Thoracic aorta (tissue), 2 donors: ENCODE results near the gene LDLRAD4. TPM values are rescaled to one million over a fixed set of nuclear protein-coding genes. Genes with fewer than 3 reads are reported as not detected.

Source experiments
- ATAC-seq: fragments of 150-250 bp; one replicate; pipeline ENCODE4 v1.8.0; 2017; ENCODE audit warnings: low read depth; ENCODE audit not compliant: insufficient number of reproducible peaks, low FRiP score
- DNase-seq: peaks from one replicate; pipeline ENCODE4 v3.0.0-alpha.2; 2020; ENCODE audit warnings: low spot score
- H3K27ac ChIP-seq, 2 donors: fragments of 200-600 bp; sonication (generic); 1 replicate in 1 of 2; 2 replicates in 1 of 2; pipeline ENCODE4 v1.5.1; 2016; ENCODE audit warnings: mild to moderate bottlenecking in 2 of 2, moderate library complexity in 2 of 2
- H3K27me3 ChIP-seq: fragments of 200-600 bp; sonication (generic); replicated peaks from 2 replicates; pipeline ENCODE4 v1.6.0; 2016; ENCODE audit warnings: mild to moderate bottlenecking; ENCODE audit not compliant: insufficient read depth
- H3K36me3 ChIP-seq: fragments of 200-600 bp; sonication (generic); one replicate; pipeline ENCODE4 v1.5.1; 2016
- H3K4me1 ChIP-seq, 2 donors: fragments of 200-600 bp; sonication (generic); 1 replicate in 1 of 2; 2 replicates in 1 of 2; pipeline versions ENCODE4 v1.5.1 to v1.6.0; 2016; ENCODE audit warnings: low read depth in 2 of 2, mild to moderate bottlenecking in 1 of 2; ENCODE audit not compliant: control insufficient read depth in 1 of 2
- H3K4me3 ChIP-seq: fragments of 200-600 bp; sonication (generic); 2 replicates; pipeline ENCODE4 v1.5.1; 2016; ENCODE audit warnings: mild to moderate bottlenecking
- H3K9me3 ChIP-seq: fragments of 200-600 bp; sonication (generic); 2 replicates; pipeline ENCODE4 v1.5.1; 2016
- total RNA-seq, 2 donors: library from RNA; depleted of rRNA; stranded (reverse); fragments of >200 nt; gene quantifications; one replicate each; pipeline versions ENCODE4 v1.1.0 to v1.2.3, GENCODE V29; 2016
- TF ChIP-seq, protein P1 (sequence below): fragments of 200-600 bp; sonication (generic); IDR thresholded peaks from one replicate; pipeline ENCODE4 v1.5.1; 2019; ENCODE audit warnings: antibody characterized with exemption

LDLRAD4 gene
- total RNA-seq, 2 donors from 2014 or later = 98.4 to 135 TPM

DNA sequence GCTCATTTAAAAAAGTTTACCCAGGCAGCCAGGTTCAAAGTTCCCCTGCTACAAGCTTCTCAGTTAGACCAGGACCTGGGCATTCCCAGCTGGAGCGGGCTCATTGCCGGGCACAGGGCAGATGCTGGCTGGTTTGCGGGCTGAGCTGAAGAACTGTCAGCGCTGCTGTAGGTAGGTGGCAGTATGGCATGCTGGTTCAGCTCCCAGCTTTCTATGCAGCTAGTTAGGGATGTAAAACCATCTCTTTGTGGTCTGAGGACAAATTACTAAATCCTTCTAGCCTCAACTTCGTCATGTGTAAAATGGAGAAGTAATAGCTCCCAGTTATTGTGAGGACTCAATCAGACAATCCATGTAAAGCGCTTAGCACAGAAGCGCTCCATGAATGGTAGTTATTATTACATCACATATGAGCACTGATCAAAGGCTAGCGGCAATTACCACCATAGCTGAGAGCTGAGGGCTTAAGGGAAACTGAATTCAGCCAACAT is 2.4 kb upstream of the LDLRAD4 start:
- Histone ChIP-seq H3K9me3 (no peaks in the 10 kb centered on the region), H3K27me3 (no peaks in the 10 kb centered on the region), H3K4me1 (peaks cover 19 to 35% of the 10 kb centered on the region in 2 donors), H3K36me3 (no peaks in the 10 kb centered on the region), H3K4me3 (peak overlapping the region; percentile 92), H3K27ac (peak overlapping the region; percentile 46 to 94)
- ATAC-seq = peak; percentile 21
- TF ChIP-seq, protein P1, sequence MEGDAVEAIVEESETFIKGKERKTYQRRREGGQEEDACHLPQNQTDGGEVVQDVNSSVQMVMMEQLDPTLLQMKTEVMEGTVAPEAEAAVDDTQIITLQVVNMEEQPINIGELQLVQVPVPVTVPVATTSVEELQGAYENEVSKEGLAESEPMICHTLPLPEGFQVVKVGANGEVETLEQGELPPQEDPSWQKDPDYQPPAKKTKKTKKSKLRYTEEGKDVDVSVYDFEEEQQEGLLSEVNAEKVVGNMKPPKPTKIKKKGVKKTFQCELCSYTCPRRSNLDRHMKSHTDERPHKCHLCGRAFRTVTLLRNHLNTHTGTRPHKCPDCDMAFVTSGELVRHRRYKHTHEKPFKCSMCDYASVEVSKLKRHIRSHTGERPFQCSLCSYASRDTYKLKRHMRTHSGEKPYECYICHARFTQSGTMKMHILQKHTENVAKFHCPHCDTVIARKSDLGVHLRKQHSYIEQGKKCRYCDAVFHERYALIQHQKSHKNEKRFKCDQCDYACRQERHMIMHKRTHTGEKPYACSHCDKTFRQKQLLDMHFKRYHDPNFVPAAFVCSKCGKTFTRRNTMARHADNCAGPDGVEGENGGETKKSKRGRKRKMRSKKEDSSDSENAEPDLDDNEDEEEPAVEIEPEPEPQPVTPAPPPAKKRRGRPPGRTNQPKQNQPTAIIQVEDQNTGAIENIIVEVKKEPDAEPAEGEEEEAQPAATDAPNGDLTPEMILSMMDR = peak; percentile 75
- no peak for DNase-seq

DNA sequence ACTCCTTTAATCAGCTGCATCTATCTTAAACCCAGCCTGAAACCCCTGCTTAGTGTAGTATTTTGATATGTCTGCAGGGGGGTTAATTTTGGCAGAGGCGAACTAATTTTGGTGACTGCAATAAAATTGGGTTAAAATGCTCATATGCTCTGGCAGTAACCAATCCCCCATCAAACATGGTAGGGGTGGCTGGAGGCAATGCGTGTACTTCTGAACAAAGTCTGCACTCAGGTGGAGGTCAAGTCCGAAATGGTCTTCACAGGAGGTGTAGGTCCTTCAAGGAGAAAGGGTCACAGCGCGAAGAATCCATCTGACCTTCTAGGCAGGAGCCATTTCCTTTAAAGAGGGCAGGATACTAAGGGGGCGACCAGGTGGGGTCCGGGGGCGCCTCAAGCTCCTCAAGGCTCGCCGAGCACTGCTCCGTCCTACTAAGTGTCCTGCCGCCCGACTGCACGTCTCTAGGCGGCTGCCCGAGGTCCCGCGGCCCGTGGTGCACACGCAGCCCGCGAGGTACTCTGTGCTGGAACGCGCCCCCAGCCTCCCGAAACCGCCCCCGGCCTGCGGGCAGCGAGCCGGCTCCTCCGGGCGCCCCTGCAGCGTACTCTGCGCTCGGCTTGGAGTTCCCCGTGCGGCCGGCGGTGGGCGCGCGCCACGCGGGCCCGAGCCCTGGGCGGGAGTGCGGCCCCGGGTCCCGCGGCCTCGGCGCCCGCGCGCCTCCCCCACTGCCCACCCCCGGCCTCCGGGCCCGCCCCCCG is 1.7 kb upstream of the LDLRAD4 start:
- H3K4me1 ChIP-seq = peaks cover 24 to 43% of the 10 kb centered on the region in 2 donors
- no peaks in the 10 kb centered on the region for H3K36me3 ChIP-seq
- H3K27ac ChIP-seq = peak overlapping the region; percentile 83 to 94
- peak overlapping the region; percentile 92 for H3K4me3 ChIP-seq
- DNase-seq = no peak
- TF ChIP-seq, protein P1 = peak; percentile 38
- no peaks in the 10 kb centered on the region for H3K9me3 ChIP-seq
- H3K27me3 ChIP-seq = no peaks in the 10 kb centered on the region
- ATAC-seq = peak; percentile 39

DNA sequence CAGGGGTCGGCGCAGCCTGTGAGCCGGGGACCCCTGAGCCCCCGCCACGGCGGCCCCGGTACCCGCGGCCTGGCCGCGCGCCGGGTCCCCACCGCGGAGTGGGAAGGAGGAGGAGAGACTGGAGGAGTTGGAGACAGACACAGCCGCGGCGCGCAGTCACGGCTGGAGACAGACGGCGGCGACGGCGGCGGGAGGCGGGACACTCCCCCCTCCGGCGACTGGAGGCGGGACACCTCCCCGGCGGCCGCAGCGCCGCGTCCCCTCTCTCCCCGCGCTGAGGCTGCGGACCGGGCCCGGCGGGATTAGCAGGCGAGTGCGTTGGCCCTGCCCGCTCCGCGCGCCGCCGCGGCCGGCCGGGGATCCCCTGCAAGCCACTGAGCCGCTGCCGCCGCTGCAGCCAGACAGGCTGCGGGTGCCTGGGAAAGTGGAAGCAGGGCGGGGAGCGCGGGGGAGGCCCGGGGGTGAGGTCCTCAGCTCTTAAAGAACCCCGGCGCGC is 1.0 kb upstream of the LDLRAD4 start:
- Histone ChIP-seq H3K4me3 (peak overlapping the region; percentile 92), H3K4me1 (peaks cover 30 to 49% of the 10 kb centered on the region in 2 donors), H3K36me3 (no peaks in the 10 kb centered on the region), H3K27ac (peak overlapping the region; percentile 83 to 94), H3K27me3 (no peaks in the 10 kb centered on the region), H3K9me3 (no peaks in the 10 kb centered on the region)
- ATAC-seq (peak; percentile 32), DNase-seq (no peak)
- TF ChIP-seq, protein P1 = peak; percentile 6

DNA sequence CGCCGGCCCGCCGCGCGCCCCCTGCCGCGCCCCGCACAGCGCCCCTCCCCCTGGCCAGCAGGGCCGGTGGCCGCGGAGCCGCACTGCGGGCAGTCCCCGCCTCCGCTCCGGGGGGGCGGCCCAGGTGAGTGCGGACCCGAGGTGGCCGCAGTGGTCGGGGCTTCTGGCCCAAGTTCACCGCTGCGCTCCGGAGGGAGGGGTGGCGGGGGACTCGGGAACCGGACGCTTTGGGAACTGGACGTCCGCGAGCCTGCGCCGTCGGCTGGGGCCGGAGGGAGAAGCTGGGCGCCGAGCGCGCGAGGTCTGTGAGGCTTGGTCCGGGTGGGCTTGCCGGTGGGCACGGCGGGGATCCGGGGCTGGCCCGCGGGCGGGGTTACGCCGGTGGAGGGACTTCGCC is 591 bp upstream of the LDLRAD4 start:
- H3K4me1 ChIP-seq = peaks cover 34 to 53% of the 10 kb centered on the region in 2 donors
- peak overlapping the region; percentile 92 for H3K4me3 ChIP-seq
- H3K36me3 ChIP-seq = no peaks in the 10 kb centered on the region
- H3K27ac ChIP-seq = peak overlapping the region; percentile 83 to 94
- TF ChIP-seq, protein P1 = no peak
- H3K27me3 ChIP-seq = no peaks in the 10 kb centered on the region
- H3K9me3 ChIP-seq = no peaks in the 10 kb centered on the region
- ATAC-seq (no peak), DNase-seq (no peak)

DNA sequence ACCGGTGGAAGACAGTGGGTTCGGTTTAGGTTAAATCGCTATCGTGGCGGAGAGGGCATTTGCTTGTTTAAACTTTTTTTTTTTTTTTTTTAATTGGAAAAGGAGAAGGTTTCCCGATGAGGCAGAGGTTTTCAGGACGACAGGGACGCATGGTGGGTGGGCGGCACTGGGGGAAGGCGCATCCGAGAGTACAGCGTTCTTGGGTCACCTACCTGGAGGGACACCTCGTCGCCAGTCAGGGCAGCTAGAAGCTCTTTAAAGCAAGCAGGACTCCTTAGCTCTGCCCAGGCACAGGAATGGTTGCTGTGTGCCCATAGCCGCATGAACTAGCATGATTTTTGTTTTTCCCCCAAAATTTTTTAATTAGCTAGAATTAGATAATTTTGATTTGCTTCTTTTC is 437 bp downstream of the LDLRAD4 start:
- DNase-seq (no peak), ATAC-seq (no peak)
- Histone ChIP-seq H3K4me3 (peak overlapping the region; percentile 92), H3K27me3 (no peaks in the 10 kb centered on the region), H3K36me3 (no peaks in the 10 kb centered on the region), H3K27ac (peak overlapping the region; percentile 83 to 94), H3K4me1 (peaks cover 36 to 64% of the 10 kb centered on the region in 2 donors), H3K9me3 (no peaks in the 10 kb centered on the region)
- TF ChIP-seq, protein P1 = no peak
